Hematopoietic multipotent progenitor cell treated with erythropoietin and hydrocortisone succinate and interleukin-3 and kit ligand, for 6 days (in vitro differentiated cells): ENCODE results near the gene NOTO.
A peak's percentile ranks its signal among the peaks of the same experiment; 100 is the strongest.
"Not testable (repeated sequence)": the region's sequence is repeated elsewhere in the genome, so short reads cannot be mapped to it uniquely, and the experiment has no call there.

Experiments
- DNase-seq: peaks from one replicate; pipeline ENCODE4 v3.0.0-alpha.2; 2015

The NOTO gene

DNA sequence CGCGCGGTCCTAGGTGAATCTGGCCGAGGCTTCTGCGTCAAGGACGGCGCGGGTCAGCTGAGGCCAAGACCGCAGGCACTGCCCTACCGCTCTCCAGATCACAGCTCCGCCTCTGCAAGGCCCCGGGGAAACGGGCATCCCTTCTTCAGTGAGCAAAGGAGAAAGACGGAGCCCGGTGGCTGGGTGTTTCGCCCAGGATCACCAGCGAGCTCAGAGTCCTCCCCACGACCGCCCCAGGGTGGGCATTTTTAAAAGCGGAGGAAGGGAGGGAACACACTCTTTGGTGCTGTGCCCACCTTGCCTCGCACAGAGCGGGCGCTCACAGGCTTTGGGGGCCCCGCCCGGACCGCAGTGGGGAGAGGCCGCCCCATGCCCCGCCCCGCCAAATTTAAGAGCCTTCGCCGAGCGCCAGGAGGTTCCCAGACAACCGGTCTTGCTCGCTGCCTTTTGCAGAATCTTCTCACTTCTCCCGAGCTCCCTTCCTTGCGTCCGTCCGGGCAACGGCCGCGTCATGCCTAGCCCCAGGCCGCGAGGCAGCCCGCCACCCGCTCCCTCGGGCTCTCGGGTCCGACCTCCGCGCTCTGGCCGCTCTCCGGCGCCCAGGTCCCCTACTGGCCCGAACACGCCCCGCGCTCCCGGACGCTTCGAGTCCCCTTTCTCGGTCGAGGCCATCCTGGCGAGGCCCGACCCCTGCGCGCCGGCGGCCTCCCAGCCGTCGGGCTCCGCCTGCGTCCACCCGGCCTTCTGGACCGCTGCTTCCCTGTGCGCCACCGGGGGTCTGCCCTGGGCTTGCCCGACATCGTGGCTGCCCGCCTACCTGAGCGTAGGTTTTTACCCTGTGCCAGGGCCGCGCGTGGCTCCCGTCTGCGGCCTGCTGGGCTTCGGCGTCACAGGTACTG, at the start of gene NOTO:
Gene NOTO, plus strand, starts transcription at position 419 of the 899 bp plus-strand sequence. Its CDS starts 93 bp downstream, at position 512.
- DNase-seq = peak; percentile 30

DNA sequence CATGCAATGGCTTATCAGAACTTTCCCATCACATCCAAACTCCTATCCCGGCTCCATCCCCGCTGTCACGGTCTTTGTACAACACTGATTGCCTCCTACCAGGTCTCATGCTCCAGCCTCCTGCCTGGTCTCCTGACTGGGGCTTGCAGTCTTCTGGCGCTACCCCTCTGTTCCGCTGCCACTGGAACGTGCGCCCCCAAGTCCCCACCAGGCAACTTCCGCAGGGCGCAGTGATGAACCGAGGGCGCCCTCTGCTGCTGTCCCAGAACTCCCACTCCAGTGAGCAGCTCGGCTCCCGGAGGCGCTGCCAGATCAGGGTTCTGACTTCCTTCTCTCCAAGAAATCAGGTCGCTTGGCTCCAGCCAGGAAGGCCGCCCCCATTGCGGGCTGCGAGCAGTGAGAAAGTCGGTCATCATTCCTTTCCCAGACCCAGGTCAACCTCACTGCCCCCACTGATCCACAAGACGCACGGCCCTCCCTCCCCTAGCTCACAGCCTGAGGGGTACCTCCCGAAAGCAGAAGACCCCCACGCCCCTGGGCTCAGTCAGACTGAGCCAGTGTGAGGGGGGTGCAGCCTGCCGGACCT, 45.7 kb upstream of the NOTO start:
- DNase-seq = peak; percentile 66

- DNase-seq = no peak
Measured at GRCh38 chr2:73162856-73163391, 39.5 kb upstream of the NOTO start.

DNA sequence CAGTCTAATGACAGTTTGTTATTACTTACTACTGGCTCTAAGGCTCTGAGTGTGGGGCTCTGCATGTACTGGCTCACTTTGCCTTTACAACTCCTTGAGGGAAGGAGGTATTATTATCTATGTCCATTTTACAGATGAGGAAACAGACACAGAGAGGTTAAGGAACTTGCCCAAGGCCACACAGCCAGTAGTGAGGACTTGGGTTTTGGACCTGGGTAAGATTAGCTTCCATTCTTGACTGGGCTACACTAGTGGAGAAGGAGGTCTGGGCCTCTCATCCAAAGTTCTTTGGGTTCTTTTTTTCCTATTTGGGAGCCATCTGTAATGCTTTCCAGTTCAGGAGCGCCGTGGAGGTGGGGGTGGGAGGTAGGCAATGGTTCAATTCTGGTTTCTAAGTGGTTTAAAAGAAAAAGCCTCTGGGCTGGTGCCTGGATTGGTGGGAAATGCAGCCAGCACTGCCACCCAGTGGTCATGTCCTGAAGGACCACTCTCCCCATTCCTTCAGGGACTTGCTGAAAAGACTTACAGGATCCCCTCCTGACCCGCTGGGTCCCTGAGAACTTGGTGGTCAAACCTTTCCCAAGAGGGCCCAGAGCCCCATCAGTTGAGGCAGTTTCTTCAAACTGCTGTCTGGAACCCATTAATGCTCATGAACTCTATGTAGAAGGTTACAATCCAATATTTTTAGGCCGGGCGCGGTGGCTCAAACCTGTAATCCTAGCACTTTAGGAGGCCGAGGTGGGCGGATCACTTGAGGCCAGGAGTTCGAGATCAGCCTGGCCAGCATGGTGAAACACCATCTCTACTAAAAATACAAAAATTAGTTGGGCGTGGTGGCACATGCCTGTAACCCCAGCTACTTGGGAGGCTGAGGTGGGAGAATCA, 38.6 kb upstream of the NOTO start:
- DNase-seq = peak; percentile 81

GRCh38 chr2:73165978-73166377, 36.4 kb upstream of the NOTO start:
- DNase-seq = not testable (repeated sequence)

DNA sequence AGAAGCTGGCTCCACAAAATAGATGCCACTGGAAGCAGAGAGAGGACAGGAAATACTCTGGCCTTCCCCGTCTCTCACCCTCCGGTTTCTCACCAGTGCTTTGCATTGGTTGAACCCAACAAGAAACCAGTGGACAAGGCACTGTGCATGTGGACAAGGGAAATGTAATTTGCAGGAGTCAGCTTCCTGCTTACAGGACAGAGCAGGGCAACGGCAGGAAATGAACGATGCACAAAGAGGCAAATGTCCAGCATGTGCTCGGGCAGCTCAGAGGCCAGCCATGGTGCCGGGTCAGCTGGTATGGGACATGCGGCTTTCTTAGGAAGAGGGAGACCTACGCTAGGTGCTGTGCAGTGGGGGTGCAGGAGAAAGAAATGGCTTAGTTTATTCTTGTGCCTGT, 35.6 kb upstream of the NOTO start:
- DNase-seq = not testable (repeated sequence)

- DNase-seq = not testable (repeated sequence)
Measured at GRCh38 chr2:73168348-73168747, 34.0 kb upstream of the NOTO start.

DNA sequence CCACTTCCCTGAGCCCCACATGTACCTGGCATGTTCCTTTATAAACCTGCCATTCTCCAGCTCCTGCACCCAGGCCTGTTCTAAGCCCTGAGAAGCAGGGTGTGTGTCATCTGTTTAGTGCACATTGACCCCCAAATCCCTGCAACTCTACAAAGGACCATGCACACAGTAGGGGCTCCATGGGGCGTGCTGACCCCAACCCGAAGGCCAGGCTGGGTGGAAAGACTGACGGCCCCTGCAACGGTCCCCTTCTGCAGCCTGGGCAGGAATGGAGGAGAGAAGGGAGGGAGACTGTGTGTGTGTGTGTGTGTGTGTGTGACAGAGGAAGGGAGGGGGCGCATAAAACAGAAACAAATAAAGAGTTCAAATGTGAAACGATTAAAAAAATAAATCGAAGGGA, 32.0 kb upstream of the NOTO start:
- not testable (repeated sequence) for DNase-seq

- DNase-seq = no peak
Measured at GRCh38 chr2:73172963-73173362, 29.4 kb upstream of the NOTO start.

DNA sequence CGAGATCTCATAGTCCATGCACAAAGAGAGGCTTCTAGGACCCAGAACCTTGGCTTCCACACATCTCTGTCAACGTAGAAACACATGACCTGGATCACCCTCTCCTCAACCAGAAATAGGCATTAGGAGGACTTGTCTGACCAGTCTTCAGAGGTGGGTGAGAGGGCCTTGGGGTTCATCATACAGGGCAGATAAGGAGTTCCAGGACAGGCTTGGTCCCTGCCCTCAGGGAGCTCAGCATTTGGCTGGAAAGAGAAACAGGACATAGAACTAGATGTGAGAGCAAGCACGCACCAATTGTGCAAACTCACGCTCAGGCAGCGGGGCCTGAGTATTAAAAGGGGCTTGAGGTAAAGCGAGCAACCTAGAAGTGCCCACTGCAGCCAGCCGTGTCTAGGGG, 28.6 kb upstream of the NOTO start:
- no peak for DNase-seq

GRCh38 chr2:73174244-73174643, 28.1 kb upstream of the NOTO start:
- DNase-seq = no peak

GRCh38 chr2:73174941-73175662, 27.3 kb upstream of the NOTO start:
- no peak for DNase-seq

DNA sequence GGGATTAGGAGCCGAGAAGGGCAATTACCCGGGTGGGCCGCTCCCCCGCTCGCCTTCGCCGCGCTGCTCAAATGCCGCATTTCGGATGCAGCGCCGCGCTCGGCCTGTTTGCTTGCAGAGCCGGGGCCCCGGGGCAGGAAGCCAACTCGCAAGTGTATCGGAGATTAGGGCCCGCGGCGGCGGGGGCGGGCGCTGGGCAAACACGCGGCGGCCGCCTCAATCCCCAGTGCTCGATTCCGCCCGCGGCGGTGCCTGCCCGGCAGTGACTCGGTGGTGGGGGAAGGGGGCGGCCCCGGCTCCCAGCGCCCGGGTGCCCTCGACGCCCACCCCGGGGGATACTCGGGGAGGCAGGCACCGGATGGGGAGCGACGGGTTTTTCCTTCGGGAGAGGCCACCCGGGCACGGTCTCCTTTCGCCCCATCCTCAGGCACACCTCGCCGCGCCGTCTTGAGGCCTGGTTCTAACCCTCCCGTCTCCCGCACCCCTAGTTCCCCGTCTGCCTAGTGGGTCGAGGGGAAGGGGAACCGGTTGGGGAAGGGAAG, 26.6 kb upstream of the NOTO start:
- DNase-seq = peak; percentile 90

DNA sequence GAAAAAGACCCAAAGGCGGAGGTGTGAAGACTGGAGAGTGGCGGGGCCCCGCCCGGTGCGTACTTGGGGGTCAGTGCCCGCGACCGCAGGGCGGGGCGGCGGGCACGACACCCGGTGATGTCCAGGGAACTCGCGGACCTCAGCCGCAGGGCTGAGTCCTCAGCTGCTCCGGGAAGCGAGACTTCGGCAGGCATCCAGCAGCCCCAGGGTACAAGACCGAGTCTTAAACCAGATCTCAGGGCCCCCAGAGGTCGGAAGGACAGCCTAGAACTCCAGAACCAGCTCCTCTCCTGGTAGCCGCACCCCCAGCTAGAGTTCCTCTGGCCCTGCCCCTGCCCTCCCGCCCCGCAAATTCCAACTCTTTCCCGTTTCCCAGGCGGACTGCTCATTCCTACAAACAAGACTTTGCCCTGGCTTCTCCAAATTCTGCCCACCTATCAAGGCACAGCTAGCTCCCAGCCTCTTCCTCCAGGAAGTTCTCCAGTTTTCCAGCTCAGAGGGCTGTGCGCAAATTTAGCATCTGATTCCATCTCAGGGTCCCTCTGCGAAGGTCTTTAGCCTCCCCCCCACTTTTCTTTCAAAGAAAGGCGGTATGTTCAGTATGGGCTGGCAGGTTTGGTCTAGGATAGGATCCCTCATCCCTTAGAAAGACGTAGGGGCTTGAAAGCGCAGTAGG, 26.0 kb upstream of the NOTO start:
- peak; percentile 42 for DNase-seq

DNA sequence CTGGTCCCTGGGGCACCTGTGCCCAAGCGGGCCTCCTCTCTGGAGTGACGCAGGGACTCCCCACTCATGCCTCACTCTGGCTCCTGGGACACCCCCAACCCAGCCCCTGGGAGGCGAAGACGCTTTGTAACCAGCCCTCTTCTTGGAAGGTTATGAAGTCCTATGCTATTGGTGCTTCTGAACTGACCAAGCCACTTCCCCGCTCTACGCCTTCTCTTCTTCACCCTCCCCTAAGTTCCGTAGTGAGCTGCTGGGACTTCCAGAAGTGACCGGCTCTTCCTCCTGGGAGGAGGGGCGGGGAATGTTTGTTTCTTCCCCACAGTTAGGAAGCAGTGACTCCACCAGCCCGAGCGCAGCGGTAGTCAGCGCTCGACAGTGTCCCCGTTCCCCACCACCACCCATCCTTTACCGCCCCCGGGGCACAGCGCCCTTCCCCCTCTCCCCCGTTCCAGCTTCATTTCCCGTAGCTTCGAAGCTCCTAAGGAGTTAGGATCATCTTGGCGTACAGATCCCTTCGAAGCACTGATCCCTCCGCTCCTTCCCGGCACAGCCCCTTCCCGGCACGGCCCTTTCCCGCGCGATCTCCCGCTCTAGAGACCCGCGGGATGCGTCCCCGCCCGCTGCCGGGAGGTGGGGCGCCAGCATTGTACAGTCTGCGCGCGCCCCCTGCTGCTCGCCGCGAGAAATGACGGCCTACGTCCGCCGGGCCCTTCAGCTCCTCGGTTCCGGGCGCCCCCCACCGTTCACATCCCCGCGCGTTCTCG, 25.3 kb upstream of the NOTO start:
- peak; percentile 90 for DNase-seq

GRCh38 chr2:73177645-73178255, 24.6 kb upstream of the NOTO start:
- no peak for DNase-seq

DNA sequence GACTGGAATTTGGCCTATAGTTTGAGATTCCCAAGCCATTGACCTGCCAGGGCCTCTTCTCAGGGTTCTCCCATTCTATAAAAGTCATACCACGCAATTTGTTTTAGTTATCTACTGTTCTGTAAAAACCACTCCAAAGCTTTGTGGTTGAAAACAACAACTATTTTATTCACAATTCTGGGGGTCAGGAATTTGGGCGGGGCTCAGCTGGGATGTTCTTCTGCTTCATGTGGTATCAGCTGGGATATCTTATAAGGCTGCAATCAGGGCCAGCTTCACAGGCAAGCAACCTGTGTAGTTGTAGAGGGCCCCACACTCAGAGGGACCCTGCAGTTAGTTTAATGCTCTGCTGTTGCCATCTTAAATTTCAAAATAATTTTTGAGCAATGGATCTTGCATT, 16.4 kb upstream of the NOTO start:
- DNase-seq = no peak

- no peak for DNase-seq
Measured at GRCh38 chr2:73187549-73187948, 14.8 kb upstream of the NOTO start.

- DNase-seq = no peak
Measured at GRCh38 chr2:73197579-73197978, 4.8 kb upstream of the NOTO start.

- DNase-seq = not testable (repeated sequence)
Measured at GRCh38 chr2:73200281-73200680, 2.1 kb upstream of the NOTO start.
